Measurements from ENCODE around the gene RABEP2. TPM values are rescaled to one million over a fixed set of nuclear protein-coding genes. Genes with fewer than 3 reads are reported as not detected.

The RABEP2 gene
- total RNA-seq, 1 experiment from 2014 or later: 13.4 TPM

- Histone ChIP-seq H2AFZ (ENCODE audit: low read depth, low read length, poor library complexity, severe bottlenecking) (no peak overlapping the region), H3K4me3 (replicated peaks in 1 of 2; ENCODE audit: low read depth in 1 of 2, low read length in 2 of 2) (peak overlapping the region; percentile 60 to 77), H3K4me2 (ENCODE audit: low read length) (peak overlapping the region; percentile 100), H3K27ac (ENCODE audit: low read depth, low read length) (peak overlapping the region; percentile 98), H3K9me3 (ENCODE audit: control insufficient read depth in 1 of 2, insufficient read depth in 1 of 2, low read depth in 1 of 2, low read length in 2 of 2) (no peaks in the 10 kb centered on the region), H3K79me2 (ENCODE audit: insufficient read depth, low read length) (no peaks in the 10 kb centered on the region; the same call in 1 of the 2 replicates), H3K9ac (ENCODE audit: low read length) (peak overlapping the region; percentile 79), H3K4me1 (ENCODE audit: control insufficient read depth in 1 of 2, insufficient read depth in 2 of 2, low read length in 2 of 2) (peaks cover 7 to 20% of the 10 kb centered on the region in 2 experiments), H3K9me2 (ENCODE audit: insufficient read depth) (no peaks in the 10 kb centered on the region), H4K20me1 (ENCODE audit: insufficient read depth) (no peaks in the 10 kb centered on the region), H3K36me3 (ENCODE audit: control insufficient read depth in 1 of 2, insufficient read depth in 2 of 2, low read length in 2 of 2) (0 out of 4 replicates have a peak, but pooled peaks cover 0 to 3% of the 10 kb centered on the region in 2 experiments), H3K27me3 (ENCODE audit: insufficient read depth, low read length) (no peaks in the 10 kb centered on the region)
- peak; percentile 63 for TF ChIP-seq POLR2A (IDR thresholded peaks at IDR 0.05; ENCODE audit: borderline replicate concordance, extremely low read depth, insufficient read depth, insufficient read length)
- TF ChIP-seq FOSL1 (IDR thresholded peaks at IDR 0.05; ENCODE audit: low read depth): no peak
- no peak for TF ChIP-seq ZBTB33 (IDR thresholded peaks at IDR 0.05; ENCODE audit: extremely low read depth, insufficient replicate concordance, low read length)
- peak; percentile 96 for TF ChIP-seq TCF7L2 (IDR thresholded peaks at IDR 0.05; ENCODE audit: borderline replicate concordance, extremely low read depth, insufficient read depth, insufficient read length)
- TF ChIP-seq EGR1 (IDR thresholded peaks at IDR 0.05; ENCODE audit: low read depth): no peak
- TF ChIP-seq YY1 (IDR thresholded peaks at IDR 0.05; ENCODE audit: extremely low read depth, insufficient replicate concordance, low read depth, low read length): peak; percentile 5
- peak; percentile 47; the same call in 1 of the 2 replicates for TF ChIP-seq ZFX (IDR thresholded peaks at IDR 0.05)
- no peak; the same call in 1 of the 2 replicates for TF ChIP-seq MAX (IDR thresholded peaks at IDR 0.05)
- TF ChIP-seq POLR2AphosphoS5 (IDR thresholded peaks at IDR 0.05; ENCODE audit: low read depth, low read length): peak; percentile 71
- peak; percentile 44 for ATAC-seq
- BruUV-seq (replicated peaks): TSS peak; percentile 90
- CTCF ChIA-PET: no interaction called here
- peak; percentile 54 for DNase-seq (ENCODE audit: low read depth, low spot score)
- intact Hi-C loops (cut with micrococcal nuclease): no loop called here
- POLR2A ChIA-PET: interaction anchor here (1.3 to 1.4 kb wide), 2 partner anchors 19 to 62 kb away, joined by 4 to 5 read pairs; partner anchors contain the start of gene SH2B1
- RAD21 ChIA-PET (ENCODE audit: low non-redundant PET in 1 of 2, low total read pairs in 2 of 2, uncharacterized antibody in 2 of 2, unreplicated experiment in 2 of 2): interaction anchor here in 1 of 2 experiments (0.7 kb wide), 1 partner anchor 79 kb away, joined by 3 read pairs; no protein-coding TSS in a partner anchor
These were observed 569 bp upstream of the RABEP2 start for GRCh38 chr16:28925386-28926228.

All from HCT116 (cell line).